ENCODE measurements around the gene SEMA6A. TPM values are rescaled to one million over a fixed set of nuclear protein-coding genes. Genes with fewer than 3 reads are reported as not detected.

Gene SEMA6A
- total and polyA plus RNA-seq, 2 of the 13 experiments (the other 11 are each of a cell fraction or from before 2014, with no cell fraction given) = 5.1 to 6.5 TPM

GRCh38 chr5:116598911-116599310 is 24.3 kb upstream of the SEMA6A start:
- POLR2A ChIA-PET = no interaction called here
- in situ Hi-C loops (cut with HindIII; ENCODE audit: extremely low pct_ligation_motif_present, low pct_unique_long_range_greater_than_20kb) = no loop called here
- BruUV-seq (replicated peaks) = no TSS peak

GRCh38 chr5:116595498-116595897 is 20.9 kb upstream of the SEMA6A start:
- FAIRE-seq = no peak
- no peak for ATAC-seq
- H4K20me1 ChIP-seq (ENCODE audit: insufficient read depth, low read length) = no peaks in the 10 kb centered on the region
- 42% methylated on average over 3 of the region's 3 CpGs for WGBS (ENCODE audit: low lambda C conversion rate)
- ChIA-PET CTCF (ENCODE audit: low intra/inter-chr PET ratio, low total read pairs) (no interaction called here), POLR2A (no interaction called here)
- no peaks in the 10 kb centered on the region for H3K36me3 ChIP-seq (replicated peaks in 1 of 2; ENCODE audit: control insufficient read depth in 1 of 2, insufficient read depth in 2 of 2, low read length in 2 of 2)
- no peak for DNase-seq (ENCODE audit: low spot score)
- no peak overlapping the region for H2AFZ ChIP-seq (ENCODE audit: low read length)
- H3K4me3 ChIP-seq (replicated peaks in 1 of 3; ENCODE audit: insufficient read depth in 1 of 3, low read depth in 2 of 3, low read length in 3 of 3) = no peak overlapping the region
- no peaks in the 10 kb centered on the region for H3K79me2 ChIP-seq (ENCODE audit: insufficient read depth, low read length)
- H3K9ac ChIP-seq (ENCODE audit: insufficient read depth, low read depth, low read length) = no peak overlapping the region
- H3K27me3 ChIP-seq (ENCODE audit: control insufficient read depth in 1 of 2, insufficient read depth in 2 of 2, low read length in 2 of 2) = no peaks in the 10 kb centered on the region
- no peak overlapping the region for H3K27ac ChIP-seq (ENCODE audit: extremely low read length, insufficient read depth, low read length)
- intact Hi-C loops (cut with micrococcal nuclease; ENCODE audit: unreplicated experiment) (no loop called here), in situ Hi-C loops (cut with HindIII; ENCODE audit: extremely low pct_ligation_motif_present, low pct_unique_long_range_greater_than_20kb) (no loop called here)
- no peaks in the 10 kb centered on the region for H3K4me1 ChIP-seq (ENCODE audit: insufficient read depth, low read length)
- BruUV-seq (replicated peaks) = no TSS peak
- H3K9me3 ChIP-seq (ENCODE audit: low read length) = no peaks in the 10 kb centered on the region
- no peak overlapping the region for H3K4me2 ChIP-seq (ENCODE audit: low read depth, low read length)
- TF ChIP-seq KLF6 (CRISPR knock-in tag; IDR thresholded peaks at IDR 0.05) = no peak
- no peak for TF ChIP-seq TCF7 (IDR thresholded peaks at IDR 0.05; ENCODE audit: low read depth)
- no peak for TF ChIP-seq SNAPC4 (CRISPR knock-in tag; IDR thresholded peaks at IDR 0.05)
- no peak for TF ChIP-seq ZSCAN31 (CRISPR knock-in tag; IDR thresholded peaks at IDR 0.05; ENCODE audit: low read depth)
- TF ChIP-seq RBFOX2 (IDR thresholded peaks at IDR 0.05; ENCODE audit: low read depth, low read length) = no peak
- TF ChIP-seq HNRNPLL (IDR thresholded peaks at IDR 0.05; ENCODE audit: low read depth, low read length, poor library complexity, severe bottlenecking) = no peak
- TF ChIP-seq ZNF317 (CRISPR knock-in tag; IDR thresholded peaks at IDR 0.05) = no peak
- no peak for TF ChIP-seq KAT7 (CRISPR knock-in tag; IDR thresholded peaks at IDR 0.05; ENCODE audit: borderline replicate concordance)
- no peak for TF ChIP-seq MIER3 (CRISPR knock-in tag; IDR thresholded peaks at IDR 0.05; ENCODE audit: borderline replicate concordance)

More at GRCh38 chr5:116598911-116599310, 24.3 kb upstream of the SEMA6A start:
- Histone ChIP-seq H3K9me3 (ENCODE audit: low read length) (no peaks in the 10 kb centered on the region), H3K27me3 (ENCODE audit: control insufficient read depth in 1 of 2, insufficient read depth in 2 of 2, low read length in 2 of 2) (no peaks in the 10 kb centered on the region), H3K4me2 (ENCODE audit: low read depth, low read length) (no peak overlapping the region), H3K9ac (ENCODE audit: insufficient read depth, low read depth, low read length) (no peak overlapping the region), H3K4me3 (replicated peaks in 1 of 3; ENCODE audit: insufficient read depth in 1 of 3, low read depth in 2 of 3, low read length in 3 of 3) (no peak overlapping the region), H4K20me1 (ENCODE audit: insufficient read depth, low read length) (no peaks in the 10 kb centered on the region), H2AFZ (ENCODE audit: low read length) (no peak overlapping the region), H3K27ac (ENCODE audit: extremely low read length, insufficient read depth, low read length) (no peak overlapping the region), H3K36me3 (replicated peaks in 1 of 2; ENCODE audit: control insufficient read depth in 1 of 2, insufficient read depth in 2 of 2, low read length in 2 of 2) (no peaks in the 10 kb centered on the region), H3K79me2 (ENCODE audit: insufficient read depth, low read length) (no peaks in the 10 kb centered on the region), H3K4me1 (ENCODE audit: insufficient read depth, low read length) (no peaks in the 10 kb centered on the region)
- no peak for FAIRE-seq
- no peak for DNase-seq (ENCODE audit: low spot score)
- TF ChIP-seq, protein P1, sequence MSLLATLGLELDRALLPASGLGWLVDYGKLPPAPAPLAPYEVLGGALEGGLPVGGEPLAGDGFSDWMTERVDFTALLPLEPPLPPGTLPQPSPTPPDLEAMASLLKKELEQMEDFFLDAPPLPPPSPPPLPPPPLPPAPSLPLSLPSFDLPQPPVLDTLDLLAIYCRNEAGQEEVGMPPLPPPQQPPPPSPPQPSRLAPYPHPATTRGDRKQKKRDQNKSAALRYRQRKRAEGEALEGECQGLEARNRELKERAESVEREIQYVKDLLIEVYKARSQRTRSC (CRISPR knock-in tag; IDR thresholded peaks at IDR 0.05; ENCODE audit: low read depth) = no peak
- ATAC-seq = no peak
- CTCF ChIA-PET (ENCODE audit: low intra/inter-chr PET ratio, low total read pairs) = no interaction called here
- 14% methylated on average over 1 of the region's 1 CpG for WGBS (ENCODE audit: low lambda C conversion rate)
- intact Hi-C loops (cut with micrococcal nuclease; ENCODE audit: unreplicated experiment) = no loop called here

Measured in HepG2 (cell line).